ENCODE results near the gene CCDC148.

Gene CCDC148

DNA sequence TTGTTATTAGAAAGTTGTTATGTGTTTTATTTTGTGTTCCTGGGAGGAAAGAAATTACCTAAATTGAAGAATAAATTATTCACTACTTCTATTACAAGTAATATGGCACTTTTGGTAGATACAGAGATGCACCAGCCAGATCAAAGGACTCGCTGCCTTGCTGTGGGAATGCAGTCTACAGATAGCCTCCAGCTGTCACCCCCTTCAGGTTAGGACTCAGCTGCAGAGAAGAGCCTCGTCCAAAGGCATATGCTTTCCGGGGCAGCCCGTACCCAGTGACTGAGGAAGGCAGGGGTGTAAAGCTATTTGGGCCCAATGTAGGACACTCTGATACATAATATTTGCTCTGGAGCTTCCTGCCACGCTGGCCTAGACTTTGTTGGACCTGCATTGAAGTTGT is 90.2 kb downstream of the CCDC148 start (continued):
- TF ChIP-seq, protein P1, sequence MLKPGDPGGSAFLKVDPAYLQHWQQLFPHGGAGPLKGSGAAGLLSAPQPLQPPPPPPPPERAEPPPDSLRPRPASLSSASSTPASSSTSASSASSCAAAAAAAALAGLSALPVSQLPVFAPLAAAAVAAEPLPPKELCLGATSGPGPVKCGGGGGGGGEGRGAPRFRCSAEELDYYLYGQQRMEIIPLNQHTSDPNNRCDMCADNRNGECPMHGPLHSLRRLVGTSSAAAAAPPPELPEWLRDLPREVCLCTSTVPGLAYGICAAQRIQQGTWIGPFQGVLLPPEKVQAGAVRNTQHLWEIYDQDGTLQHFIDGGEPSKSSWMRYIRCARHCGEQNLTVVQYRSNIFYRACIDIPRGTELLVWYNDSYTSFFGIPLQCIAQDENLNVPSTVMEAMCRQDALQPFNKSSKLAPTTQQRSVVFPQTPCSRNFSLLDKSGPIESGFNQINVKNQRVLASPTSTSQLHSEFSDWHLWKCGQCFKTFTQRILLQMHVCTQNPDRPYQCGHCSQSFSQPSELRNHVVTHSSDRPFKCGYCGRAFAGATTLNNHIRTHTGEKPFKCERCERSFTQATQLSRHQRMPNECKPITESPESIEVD (tag by site-specific recombination; IDR thresholded peaks at IDR 0.05) = no peak
- no peak for TF ChIP-seq ZNF211 (tag by site-specific recombination; IDR thresholded peaks at IDR 0.05; ENCODE audit: low read depth)
- TF ChIP-seq ZBTB10 (tag by site-specific recombination; IDR thresholded peaks at IDR 0.05) = no peak
- TF ChIP-seq ZNF138 (tag by site-specific recombination; IDR thresholded peaks at IDR 0.05; ENCODE audit: borderline replicate concordance) = no peak

- no peaks in the 10 kb centered on the region for H3K36me3 ChIP-seq (ENCODE audit: control insufficient read depth in 2 of 2, insufficient read depth in 1 of 2, low read length in 2 of 2)
- H3K4me1 ChIP-seq (ENCODE audit: control insufficient read depth, insufficient read depth, low read length) = no peaks in the 10 kb centered on the region
- TF ChIP-seq, protein P2, sequence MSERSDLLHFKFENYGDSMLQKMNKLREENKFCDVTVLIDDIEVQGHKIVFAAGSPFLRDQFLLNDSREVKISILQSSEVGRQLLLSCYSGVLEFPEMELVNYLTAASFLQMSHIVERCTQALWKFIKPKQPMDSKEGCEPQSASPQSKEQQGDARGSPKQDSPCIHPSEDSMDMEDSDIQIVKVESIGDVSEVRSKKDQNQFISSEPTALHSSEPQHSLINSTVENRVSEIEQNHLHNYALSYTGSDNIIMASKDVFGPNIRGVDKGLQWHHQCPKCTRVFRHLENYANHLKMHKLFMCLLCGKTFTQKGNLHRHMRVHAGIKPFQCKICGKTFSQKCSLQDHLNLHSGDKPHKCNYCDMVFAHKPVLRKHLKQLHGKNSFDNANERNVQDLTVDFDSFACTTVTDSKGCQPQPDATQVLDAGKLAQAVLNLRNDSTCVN (tag by site-specific recombination; optimal IDR thresholded peaks at IDR 0.05) = no peak
- no peak for TF ChIP-seq ZNF211 (tag by site-specific recombination; IDR thresholded peaks at IDR 0.05; ENCODE audit: low read depth)
- peak; percentile 51 for TF ChIP-seq EGR2 (tag by site-specific recombination; IDR thresholded peaks at IDR 0.05; ENCODE audit: low read depth)
- peak; percentile 90 for TF ChIP-seq PRDM10 (tag by site-specific recombination; IDR thresholded peaks at IDR 0.05)
- TF ChIP-seq ZFHX2 (tag by site-specific recombination; conservative IDR thresholded peaks at IDR 0.05) = peak; percentile 55
- H3K27ac ChIP-seq (ENCODE audit: extremely low read depth, low read depth, low read length) = no peak overlapping the region
- no peaks in the 10 kb centered on the region for H3K9me3 ChIP-seq (ENCODE audit: control insufficient read depth, insufficient read depth, low read depth, low read length)
- ChIA-PET CTCF (interaction anchor here (1.0 kb wide), 1 partner anchor 181 kb away, joined by 5 read pairs; no protein-coding TSS in a partner anchor), POLR2A (no interaction called here)
- no peak overlapping the region for H3K4me3 ChIP-seq (ENCODE audit: low read depth, low read length)
Measured at GRCh38 chr2:158359846-158360245, 96.7 kb downstream of the CCDC148 start.

DNA sequence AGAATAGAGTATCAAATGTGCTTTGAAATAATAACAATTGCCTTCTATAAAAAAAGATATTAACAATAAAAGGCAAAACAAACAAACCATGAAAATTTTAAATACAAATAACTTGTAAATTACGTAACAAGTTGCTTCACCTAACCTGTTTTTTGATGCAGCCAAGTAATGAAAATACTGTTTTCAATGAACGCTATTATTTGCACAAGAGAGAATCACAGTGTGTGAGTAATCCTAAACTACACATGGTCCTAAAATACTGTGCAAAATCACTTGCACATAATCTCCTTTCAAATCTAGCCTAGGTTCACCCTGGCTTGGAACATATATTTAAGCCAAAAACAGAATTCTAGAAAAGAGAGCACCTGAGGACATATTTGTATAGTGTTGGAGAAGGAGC is 98.9 kb downstream of the CCDC148 start:
- ChIA-PET POLR2A (no interaction called here), CTCF (no interaction called here)
- no peak overlapping the region for H3K27ac ChIP-seq (ENCODE audit: extremely low read depth, low read depth, low read length)
- TF ChIP-seq, protein P3, sequence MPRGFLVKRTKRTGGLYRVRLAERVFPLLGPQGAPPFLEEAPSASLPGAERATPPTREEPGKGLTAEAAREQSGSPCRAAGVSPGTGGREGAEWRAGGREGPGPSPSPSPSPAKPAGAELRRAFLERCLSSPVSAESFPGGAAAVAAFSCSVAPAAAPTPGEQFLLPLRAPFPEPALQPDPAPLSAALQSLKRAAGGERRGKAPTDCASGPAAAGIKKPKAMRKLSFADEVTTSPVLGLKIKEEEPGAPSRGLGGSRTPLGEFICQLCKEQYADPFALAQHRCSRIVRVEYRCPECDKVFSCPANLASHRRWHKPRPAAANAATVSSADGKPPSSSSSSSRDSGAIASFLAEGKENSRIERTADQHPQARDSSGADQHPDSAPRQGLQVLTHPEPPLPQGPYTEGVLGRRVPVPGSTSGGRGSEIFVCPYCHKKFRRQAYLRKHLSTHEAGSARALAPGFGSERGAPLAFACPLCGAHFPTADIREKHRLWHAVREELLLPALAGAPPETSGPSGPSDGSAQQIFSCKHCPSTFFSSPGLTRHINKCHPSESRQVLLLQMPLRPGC (tag by site-specific recombination; IDR thresholded peaks at IDR 0.05) = no peak
- TF ChIP-seq ZNF404 (tag by site-specific recombination; IDR thresholded peaks at IDR 0.05) (no peak), KLF1 (tag by site-specific recombination; IDR thresholded peaks at IDR 0.05) (no peak), ZNF626 (tag by site-specific recombination; IDR thresholded peaks at IDR 0.05) (no peak), PRDM1 (tag by site-specific recombination; IDR thresholded peaks at IDR 0.05) (no peak), ZBTB20 (tag by site-specific recombination; IDR thresholded peaks at IDR 0.05) (no peak), EGR2 (tag by site-specific recombination; IDR thresholded peaks at IDR 0.05; ENCODE audit: low read depth) (no peak), ZNF311 (tag by site-specific recombination; IDR thresholded peaks at IDR 0.05; ENCODE audit: borderline replicate concordance) (no peak), ZNF658 (tag by site-specific recombination; IDR thresholded peaks at IDR 0.05) (no peak), ZFP41 (tag by site-specific recombination; IDR thresholded peaks at IDR 0.05; ENCODE audit: borderline replicate concordance) (no peak)
- TF ChIP-seq, protein P4, sequence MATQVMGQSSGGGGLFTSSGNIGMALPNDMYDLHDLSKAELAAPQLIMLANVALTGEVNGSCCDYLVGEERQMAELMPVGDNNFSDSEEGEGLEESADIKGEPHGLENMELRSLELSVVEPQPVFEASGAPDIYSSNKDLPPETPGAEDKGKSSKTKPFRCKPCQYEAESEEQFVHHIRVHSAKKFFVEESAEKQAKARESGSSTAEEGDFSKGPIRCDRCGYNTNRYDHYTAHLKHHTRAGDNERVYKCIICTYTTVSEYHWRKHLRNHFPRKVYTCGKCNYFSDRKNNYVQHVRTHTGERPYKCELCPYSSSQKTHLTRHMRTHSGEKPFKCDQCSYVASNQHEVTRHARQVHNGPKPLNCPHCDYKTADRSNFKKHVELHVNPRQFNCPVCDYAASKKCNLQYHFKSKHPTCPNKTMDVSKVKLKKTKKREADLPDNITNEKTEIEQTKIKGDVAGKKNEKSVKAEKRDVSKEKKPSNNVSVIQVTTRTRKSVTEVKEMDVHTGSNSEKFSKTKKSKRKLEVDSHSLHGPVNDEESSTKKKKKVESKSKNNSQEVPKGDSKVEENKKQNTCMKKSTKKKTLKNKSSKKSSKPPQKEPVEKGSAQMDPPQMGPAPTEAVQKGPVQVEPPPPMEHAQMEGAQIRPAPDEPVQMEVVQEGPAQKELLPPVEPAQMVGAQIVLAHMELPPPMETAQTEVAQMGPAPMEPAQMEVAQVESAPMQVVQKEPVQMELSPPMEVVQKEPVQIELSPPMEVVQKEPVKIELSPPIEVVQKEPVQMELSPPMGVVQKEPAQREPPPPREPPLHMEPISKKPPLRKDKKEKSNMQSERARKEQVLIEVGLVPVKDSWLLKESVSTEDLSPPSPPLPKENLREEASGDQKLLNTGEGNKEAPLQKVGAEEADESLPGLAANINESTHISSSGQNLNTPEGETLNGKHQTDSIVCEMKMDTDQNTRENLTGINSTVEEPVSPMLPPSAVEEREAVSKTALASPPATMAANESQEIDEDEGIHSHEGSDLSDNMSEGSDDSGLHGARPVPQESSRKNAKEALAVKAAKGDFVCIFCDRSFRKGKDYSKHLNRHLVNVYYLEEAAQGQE (tag by site-specific recombination; IDR thresholded peaks at IDR 0.05) = no peak

More for the DNA sequence above, 98.9 kb downstream of the CCDC148 start:
- Histone ChIP-seq H3K36me3 (ENCODE audit: control insufficient read depth in 2 of 2, insufficient read depth in 1 of 2, low read length in 2 of 2) (no peaks in the 10 kb centered on the region), H3K4me3 (ENCODE audit: low read depth, low read length) (no peak overlapping the region), H3K4me1 (ENCODE audit: control insufficient read depth, insufficient read depth, low read length) (no peaks in the 10 kb centered on the region), H3K9me3 (ENCODE audit: control insufficient read depth, insufficient read depth, low read depth, low read length) (no peaks in the 10 kb centered on the region)
